Ecto neural progenitor cell (in vitro differentiated cells): Measurements from ENCODE around the gene MLYCD.

Experiments
- DNase-seq: peaks from one replicate; pipeline ENCODE4 v3.0.0-alpha.2; 2018; ENCODE audit warnings: low spot score

Gene MLYCD

GRCh38 chr16:83899978-83900377 lies 1.1 kb downstream of the MLYCD start:
- no peak for DNase-seq

- no peak for DNase-seq
Observed at GRCh38 chr16:83900571-83900970, 1.7 kb downstream of the MLYCD start.

- DNase-seq: no peak
Observed at GRCh38 chr16:83901101-83901500, 2.2 kb downstream of the MLYCD start.

- DNase-seq: no peak
Observed at GRCh38 chr16:83903751-83904150, 4.8 kb downstream of the MLYCD start.

GRCh38 chr16:83906683-83907082 lies 7.8 kb downstream of the MLYCD start:
- DNase-seq: no peak

- DNase-seq: no peak
Observed at GRCh38 chr16:83907111-83907510, 8.2 kb downstream of the MLYCD start.

GRCh38 chr16:83907631-83908250 lies 8.8 kb downstream of the MLYCD start:
- no peak for DNase-seq

GRCh38 chr16:83908798-83909197 lies 9.9 kb downstream of the MLYCD start:
- DNase-seq: no peak

GRCh38 chr16:83911290-83911689 lies 12.4 kb downstream of the MLYCD start:
- DNase-seq: no peak

GRCh38 chr16:83912519-83913244 lies 13.8 kb downstream of the MLYCD start:
- no peak for DNase-seq

- DNase-seq: no peak
Observed at GRCh38 chr16:83913245-83913633, 14.3 kb downstream of the MLYCD start.

GRCh38 chr16:83914091-83914710 lies 15.3 kb downstream of the MLYCD start:
- no peak for DNase-seq

GRCh38 chr16:83915081-83915480 lies 16.2 kb downstream of the MLYCD start:
- no peak for DNase-seq

- DNase-seq: no peak
Observed at GRCh38 chr16:83915491-83915890, 16.6 kb downstream of the MLYCD start.

GRCh38 chr16:83917152-83918120 lies 18.5 kb downstream of the MLYCD start:
- no peak for DNase-seq

- no peak for DNase-seq
Observed at GRCh38 chr16:83920894-83921491, 22.1 kb downstream of the MLYCD start.

- no peak for DNase-seq
Observed at GRCh38 chr16:83923581-83924365, 24.9 kb downstream of the MLYCD start.

GRCh38 chr16:83924686-83925085 lies 25.8 kb downstream of the MLYCD start:
- no peak for DNase-seq

- no peak for DNase-seq
Observed at GRCh38 chr16:83925095-83925905, 26.4 kb downstream of the MLYCD start.
